ES-I3 (cell line): ENCODE data around the gene FLT3.

Experiments
- H3K36me3 ChIP-seq: 2 replicates; pipeline ENCODE4 v1.6.1; 2013; ENCODE audit warnings: mild to moderate bottlenecking, low read length, control low read depth, moderate library complexity; ENCODE audit not compliant: insufficient read depth
- H3K4me1 ChIP-seq: 2 replicates; pipeline ENCODE4 v1.6.1; 2013; ENCODE audit warnings: mild to moderate bottlenecking, control low read depth, low read length; ENCODE audit not compliant: insufficient read depth
- H3K9ac ChIP-seq: 2 replicates; pipeline ENCODE4 v1.6.1; 2013; ENCODE audit warnings: low read depth, mild to moderate bottlenecking, low read length, moderate library complexity
- H3K9me3 ChIP-seq: 2 replicates; pipeline ENCODE4 v1.6.1; 2013; ENCODE audit warnings: mild to moderate bottlenecking, low read length, moderate library complexity; ENCODE audit not compliant: control insufficient read depth, insufficient read depth

Gene FLT3

GRCh38 chr13:27963491-27963890 is 136.9 kb downstream of the FLT3 start:
- Histone ChIP-seq H3K36me3 (no peaks in the 10 kb centered on the region), H3K9me3 (no peaks in the 10 kb centered on the region), H3K9ac (no peak overlapping the region), H3K4me1 (peaks cover 17% of the 10 kb centered on the region)

DNA sequence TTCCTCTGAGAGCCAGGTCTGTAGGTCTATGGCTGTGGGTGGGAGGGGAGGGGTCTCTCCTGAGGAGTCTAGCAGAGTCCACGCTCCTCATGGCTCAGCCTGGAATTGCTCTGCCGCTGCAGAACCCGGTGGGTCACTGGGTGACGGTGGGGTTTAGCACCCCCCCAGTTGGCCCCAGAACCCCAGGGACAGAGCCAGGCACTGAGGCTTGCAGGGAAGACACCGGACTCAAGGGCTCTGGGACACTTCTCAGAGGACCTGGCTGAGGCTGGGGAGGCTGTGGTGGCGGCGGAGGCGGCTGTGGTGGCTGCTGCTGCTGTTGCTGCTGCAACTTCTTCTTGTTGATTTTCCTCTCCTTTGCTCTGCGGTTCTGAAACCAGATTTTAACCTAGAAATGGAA is 137.4 kb downstream of the FLT3 start:
- Histone ChIP-seq H3K9me3 (no peaks in the 10 kb centered on the region), H3K36me3 (no peaks in the 10 kb centered on the region), H3K4me1 (peaks cover 17% of the 10 kb centered on the region), H3K9ac (no peak overlapping the region)

- Histone ChIP-seq H3K9ac (no peak overlapping the region), H3K9me3 (no peaks in the 10 kb centered on the region), H3K36me3 (no peaks in the 10 kb centered on the region), H3K4me1 (peaks cover 17% of the 10 kb centered on the region)
These were observed 138.1 kb downstream of the FLT3 start for GRCh38 chr13:27962128-27962841.

- Histone ChIP-seq H3K4me1 (peaks cover 17% of the 10 kb centered on the region), H3K9ac (no peak overlapping the region; the same call in 1 of the 2 replicates), H3K9me3 (no peaks in the 10 kb centered on the region), H3K36me3 (no peaks in the 10 kb centered on the region)
These were observed 138.9 kb downstream of the FLT3 start for GRCh38 chr13:27961227-27962085.

- Histone ChIP-seq H3K9ac (peak overlapping the region; percentile 28; the same call in 1 of the 2 replicates), H3K9me3 (no peaks in the 10 kb centered on the region), H3K4me1 (peaks cover 15% of the 10 kb centered on the region), H3K36me3 (no peaks in the 10 kb centered on the region)
These were observed 139.8 kb downstream of the FLT3 start for GRCh38 chr13:27960362-27961226.

DNA sequence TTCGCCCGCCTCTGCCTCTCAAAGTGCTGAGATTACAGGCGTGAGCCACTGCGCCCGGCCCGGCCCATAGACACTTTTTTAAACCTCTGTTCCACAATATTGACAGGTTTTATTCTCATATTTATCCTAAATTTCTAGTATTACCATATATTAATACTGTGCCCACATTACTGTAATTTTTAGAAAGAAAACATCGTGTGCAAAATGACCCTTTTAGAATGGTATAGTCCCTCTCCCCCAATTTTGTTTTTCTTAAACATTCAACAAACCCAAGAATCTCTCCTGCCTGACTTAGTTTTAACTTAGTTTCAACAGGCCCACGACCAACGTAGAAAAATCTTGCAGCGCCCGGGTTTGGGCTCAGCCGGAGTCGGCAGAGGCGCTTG is 140.4 kb downstream of the FLT3 start:
- H3K9ac ChIP-seq, result no peak overlapping the region; the same call in 1 of the 2 replicates

GRCh38 chr13:27956576-27957300 is 143.6 kb downstream of the FLT3 start:
- peaks cover 3% of the 10 kb centered on the region for H3K4me1 ChIP-seq
- H3K36me3 ChIP-seq, result no peaks in the 10 kb centered on the region
- H3K9me3 ChIP-seq, result no peaks in the 10 kb centered on the region
- H3K9ac ChIP-seq, result no peak overlapping the region

More for the DNA sequence above, 140.4 kb downstream of the FLT3 start:
- Histone ChIP-seq H3K4me1 (peaks cover 10% of the 10 kb centered on the region), H3K36me3 (no peaks in the 10 kb centered on the region), H3K9me3 (no peaks in the 10 kb centered on the region)

DNA sequence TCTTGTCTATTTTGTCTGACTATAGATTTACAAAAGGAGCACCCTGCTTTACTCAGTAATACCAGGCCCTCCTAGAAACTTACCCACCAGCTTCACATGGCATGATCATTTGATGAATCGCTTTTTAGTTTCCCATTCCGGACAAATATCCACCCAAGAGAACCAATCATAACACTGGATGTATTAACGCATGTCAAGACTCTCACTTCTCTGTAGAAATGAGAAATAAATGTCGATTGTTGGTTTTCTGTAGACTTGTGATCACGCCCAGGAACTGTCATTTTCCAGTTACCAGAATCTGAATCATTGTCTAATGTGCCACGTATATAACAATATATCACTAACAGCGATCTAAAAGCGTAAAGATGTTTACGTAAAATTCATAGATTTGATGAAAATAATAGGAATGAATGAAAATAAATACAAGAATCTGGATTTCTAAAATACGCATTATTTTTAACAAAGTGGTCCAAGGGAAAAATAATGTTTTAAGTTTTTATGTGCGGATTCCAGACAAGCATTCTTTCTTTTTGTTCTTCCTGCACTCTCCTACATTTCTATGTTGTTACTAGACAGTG is 145.3 kb downstream of the FLT3 start:
- H3K9ac ChIP-seq, result no peak overlapping the region
- no peaks in the 10 kb centered on the region for H3K36me3 ChIP-seq
- no peaks in the 10 kb centered on the region for H3K9me3 ChIP-seq
- H3K4me1 ChIP-seq, result no peaks in the 10 kb centered on the region

DNA sequence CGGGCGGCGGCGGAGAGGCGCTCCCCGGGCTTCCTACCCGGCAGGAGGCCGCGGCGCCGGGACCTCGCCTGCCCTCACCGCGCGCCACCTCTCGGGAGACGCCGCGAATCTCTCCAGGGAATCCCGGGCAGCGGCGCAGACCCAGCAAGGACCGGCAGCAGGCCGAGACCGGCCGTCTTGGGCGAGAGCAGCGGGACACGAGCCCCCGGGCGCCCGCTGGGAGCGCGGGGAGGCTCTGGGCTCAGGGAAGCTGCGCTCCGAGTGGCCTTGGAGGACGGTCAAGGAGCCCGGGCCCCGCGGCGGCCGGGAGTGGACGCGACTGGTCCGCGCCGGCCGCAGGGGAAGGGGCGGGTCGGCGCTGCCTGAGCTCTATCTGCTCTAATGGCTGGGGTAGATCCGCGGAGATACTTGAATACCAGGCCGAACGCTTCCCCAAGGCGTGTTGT is 145.9 kb downstream of the FLT3 start:
- no peaks in the 10 kb centered on the region for H3K36me3 ChIP-seq
- H3K4me1 ChIP-seq, result no peaks in the 10 kb centered on the region
- H3K9ac ChIP-seq, result peak overlapping the region; percentile 64; the same call in 1 of the 2 replicates
- no peaks in the 10 kb centered on the region for H3K9me3 ChIP-seq

GRCh38 chr13:27953676-27954405 is 146.5 kb downstream of the FLT3 start:
- H3K9me3 ChIP-seq, result no peaks in the 10 kb centered on the region
- peak overlapping the region; percentile 64; the same call in 1 of the 2 replicates for H3K9ac ChIP-seq
- no peaks in the 10 kb centered on the region for H3K4me1 ChIP-seq
- no peaks in the 10 kb centered on the region for H3K36me3 ChIP-seq
